Suprapubic skin (tissue), 4 donors: Measurements from ENCODE around the gene USP53.

Experiments used
- EP300 ChIP-seq: sonication (generic); formaldehyde crosslinking; IDR thresholded peaks from one replicate; pipeline ENCODE4 v1.6.1; 2017; ENCODE audit warnings: antibody characterized with exemption
- POLR2A ChIP-seq, 2 donors: fragments of 450-650 bp; IDR thresholded peaks; one replicate each; pipeline ENCODE4 v1.6.1; 2017; ENCODE audit warnings: antibody characterized with exemption in 2 of 2, mild to moderate bottlenecking in 2 of 2, moderate library complexity in 2 of 2
- POLR2AphosphoS5 ChIP-seq, 3 donors: sonication (generic); formaldehyde crosslinking; IDR thresholded peaks; one replicate each; pipeline ENCODE4 v1.6.1; 2017; ENCODE audit warnings: antibody characterized with exemption in 3 of 3
- TF ChIP-seq, protein P1 (sequence below), 2 donors: fragments of 200-600 bp in 1 of 2; fragments of 450-650 bp in 1 of 2; sonication (generic) in 1 of 2; IDR thresholded peaks; one replicate each; pipeline ENCODE4 v1.5.1; 2016 to 2019; ENCODE audit warnings: antibody characterized with exemption in 2 of 2, mild to moderate bottlenecking in 1 of 2, moderate library complexity in 1 of 2

DNA sequence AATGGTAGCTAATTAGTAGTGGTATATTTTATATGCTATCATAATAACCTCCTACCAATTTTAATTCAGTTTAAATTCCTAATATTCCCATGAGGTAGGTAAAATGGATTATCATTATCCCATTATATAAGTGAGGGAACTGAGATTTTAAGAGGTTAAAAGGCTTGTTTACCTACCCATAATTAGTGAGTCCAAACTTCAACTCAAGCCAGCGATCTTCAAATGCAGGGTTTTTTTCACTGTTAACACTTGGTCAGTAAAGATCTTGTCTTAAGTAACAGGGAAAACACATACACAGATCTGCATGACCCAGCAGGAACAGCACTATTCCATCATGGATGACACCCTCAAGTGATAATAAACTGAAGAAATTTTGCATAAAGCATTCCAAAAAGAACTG is 78.1 kb downstream of the USP53 start:
- TF ChIP-seq, protein P1, sequence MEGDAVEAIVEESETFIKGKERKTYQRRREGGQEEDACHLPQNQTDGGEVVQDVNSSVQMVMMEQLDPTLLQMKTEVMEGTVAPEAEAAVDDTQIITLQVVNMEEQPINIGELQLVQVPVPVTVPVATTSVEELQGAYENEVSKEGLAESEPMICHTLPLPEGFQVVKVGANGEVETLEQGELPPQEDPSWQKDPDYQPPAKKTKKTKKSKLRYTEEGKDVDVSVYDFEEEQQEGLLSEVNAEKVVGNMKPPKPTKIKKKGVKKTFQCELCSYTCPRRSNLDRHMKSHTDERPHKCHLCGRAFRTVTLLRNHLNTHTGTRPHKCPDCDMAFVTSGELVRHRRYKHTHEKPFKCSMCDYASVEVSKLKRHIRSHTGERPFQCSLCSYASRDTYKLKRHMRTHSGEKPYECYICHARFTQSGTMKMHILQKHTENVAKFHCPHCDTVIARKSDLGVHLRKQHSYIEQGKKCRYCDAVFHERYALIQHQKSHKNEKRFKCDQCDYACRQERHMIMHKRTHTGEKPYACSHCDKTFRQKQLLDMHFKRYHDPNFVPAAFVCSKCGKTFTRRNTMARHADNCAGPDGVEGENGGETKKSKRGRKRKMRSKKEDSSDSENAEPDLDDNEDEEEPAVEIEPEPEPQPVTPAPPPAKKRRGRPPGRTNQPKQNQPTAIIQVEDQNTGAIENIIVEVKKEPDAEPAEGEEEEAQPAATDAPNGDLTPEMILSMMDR (IDR thresholded peaks at IDR 0.05) = no peak
- TF ChIP-seq POLR2AphosphoS5 (IDR thresholded peaks at IDR 0.05) = no peak
- no peak for TF ChIP-seq POLR2A (IDR thresholded peaks at IDR 0.05)
- no peak for TF ChIP-seq EP300
